ENCODE results near the gene KLK13. TPM values are rescaled to one million over a fixed set of nuclear protein-coding genes. Genes with fewer than 3 reads are reported as not detected.
A peak's percentile ranks its signal among the peaks of the same experiment; 100 is the strongest.

Gene KLK13
- total and polyA plus RNA-seq, 2 of the 8 experiments (the other 6 are each of a cell fraction or from before 2014, with no cell fraction given): 4.2 to 4.5 TPM

GRCh38 chr19:51108805-51109146 is 43.9 kb upstream of the KLK13 start:
- H3K27me3 ChIP-seq (replicated peaks in 1 of 4; ENCODE audit: control insufficient read depth in 3 of 4, extremely low read depth in 1 of 4, insufficient read depth in 3 of 4, low read length in 3 of 4): peaks cover 0 to 13% (median 0%) of the 10 kb centered on the region in 4 experiments; a peak in 3 of 7 replicates
- H3K27ac ChIP-seq (ENCODE audit: low read depth, low read length): no peak overlapping the region

More at GRCh38 chr19:51108805-51109146, 43.9 kb upstream of the KLK13 start:
- peaks cover 2 to 6% of the 10 kb centered on the region in 2 experiments for H4K20me1 ChIP-seq (replicated peaks in 1 of 2; ENCODE audit: control insufficient read depth in 1 of 2, insufficient read depth in 2 of 2, low read length in 2 of 2)
- peak overlapping the region; percentile 36 to 92 (median 81); a peak in 7 of 8 replicates for H3K4me3 ChIP-seq (ENCODE audit: extremely low read depth in 1 of 4, insufficient read depth in 2 of 4, low read depth in 3 of 4, low read length in 4 of 4)
- DNase-seq (ENCODE audit: low read depth in 1 of 2, low spot score in 2 of 2) (no peak), FAIRE-seq (no peak)
- H2BK120ac ChIP-seq (replicated peaks; ENCODE audit: low read depth, low read length): no peak overlapping the region
- H3K4me2 ChIP-seq (ENCODE audit: insufficient read depth in 1 of 2, low read depth in 2 of 2, low read length in 2 of 2): peak overlapping the region; percentile 88 to 89
- no peak overlapping the region for H4K5ac ChIP-seq (ENCODE audit: insufficient read length, low read depth, low read length)
- no peaks in the 10 kb centered on the region for H3K9me3 ChIP-seq (ENCODE audit: insufficient read depth in 2 of 2, low read depth in 1 of 2, low read length in 1 of 2)
- H4K91ac ChIP-seq (replicated peaks; ENCODE audit: insufficient read length, low read length): no peak overlapping the region
- TF ChIP-seq SIX5 (IDR thresholded peaks at IDR 0.05; ENCODE audit: low read depth, low read length) (no peak), PHF8 (conservative IDR thresholded peaks at IDR 0.05; ENCODE audit: low read depth, low read length) (no peak), SP2 (IDR thresholded peaks at IDR 0.05; ENCODE audit: low read length) (no peak), SRF (IDR thresholded peaks at IDR 0.05; ENCODE audit: low read depth, low read length) (no peak), ZNF274 (IDR thresholded peaks at IDR 0.05; ENCODE audit: borderline replicate concordance, extremely low read depth, low read length) (no peak), EGR1 (IDR thresholded peaks at IDR 0.05; ENCODE audit: borderline replicate concordance, low read depth, low read length) (no peak)
- no peak overlapping the region for H3K9ac ChIP-seq (replicated peaks in 1 of 4; ENCODE audit: extremely low read depth in 1 of 4, low read depth in 3 of 4, low read length in 3 of 4)
- no peak overlapping the region for H2AK5ac ChIP-seq (ENCODE audit: low read depth, low read length)
- H2BK20ac ChIP-seq (ENCODE audit: low read length): no peak overlapping the region
- no peak overlapping the region for H2BK12ac ChIP-seq (ENCODE audit: low read depth, low read length)
- 8% methylated on average over 15 of the region's 15 CpGs; no CpG with 5 or more reads in 1 of the 2 experiments for WGBS, 2 experiments (ENCODE audit: extremely low coverage in 1 of 2, insufficient coverage in 1 of 2, insufficient read length in 1 of 2, insufficient replicate concordance in 2 of 2, low coverage in 1 of 2, low lambda C conversion rate in 2 of 2, missing lambda C conversion rate in 1 of 2)
- H3K23me2 ChIP-seq (ENCODE audit: low read depth, low read length): peaks cover 11% of the 10 kb centered on the region
- H3K14ac ChIP-seq (ENCODE audit: insufficient read length): no peak overlapping the region
- no peak overlapping the region for H4K8ac ChIP-seq (ENCODE audit: extremely low read depth, insufficient read depth, low read length)
- H3K79me2 ChIP-seq (ENCODE audit: control insufficient read depth in 1 of 2, insufficient read depth in 2 of 2, low read length in 2 of 2): no peaks in the 10 kb centered on the region
- H3K4me1 ChIP-seq (replicated peaks in 1 of 4; ENCODE audit: control insufficient read depth in 3 of 4, insufficient read depth in 4 of 4, low read length in 3 of 4): peaks cover 0 to 6% (median 0%) of the 10 kb centered on the region in 4 experiments; a peak in 3 of 7 replicates
- POLR2A ChIA-PET (ENCODE audit: partially characterized antibody): interaction anchor here (0.7 to 0.8 kb wide), 2 partner anchors 12 to 299 kb away, joined by 3 read pairs; no protein-coding TSS in a partner anchor
- H3K18ac ChIP-seq (ENCODE audit: extremely low read depth, low read length): no peak overlapping the region
- H3K79me1 ChIP-seq (ENCODE audit: low read depth, low read length): peaks cover 4% of the 10 kb centered on the region
- no peak overlapping the region for H2BK5ac ChIP-seq (ENCODE audit: low read depth, low read length)
- no peak overlapping the region for H3K4ac ChIP-seq (replicated peaks; ENCODE audit: insufficient read length, low read depth, low read length)
- H2BK15ac ChIP-seq (ENCODE audit: low read length): no peak overlapping the region
- H3K56ac ChIP-seq (replicated peaks; ENCODE audit: insufficient read length, low read depth, low read length): no peak overlapping the region
- H2AFZ ChIP-seq (ENCODE audit: low read length): no peak overlapping the region; the same call in 1 of the 2 replicates
- CTCF ChIA-PET (ENCODE audit: partially characterized antibody): interaction anchor here (1.5 kb wide), 1 partner anchor 49 kb away, joined by 4 read pairs; no protein-coding TSS in a partner anchor
- H3K36me3 ChIP-seq (ENCODE audit: control insufficient read depth in 2 of 4, insufficient read depth in 4 of 4, low read length in 3 of 4): peaks cover 0 to 7% (median 1%) of the 10 kb centered on the region in 4 experiments; a peak in 2 of 8 replicates
- no peak overlapping the region for H3K23ac ChIP-seq (ENCODE audit: insufficient read length)
